Measurements from ENCODE around the gene KMO. TPM values are rescaled to one million over a fixed set of nuclear protein-coding genes. Genes with fewer than 3 reads are reported as not detected.

Gene KMO
- total RNA-seq, 2 experiments from 2014 or later: 0.42 TPM; not detected in 1

DNA sequence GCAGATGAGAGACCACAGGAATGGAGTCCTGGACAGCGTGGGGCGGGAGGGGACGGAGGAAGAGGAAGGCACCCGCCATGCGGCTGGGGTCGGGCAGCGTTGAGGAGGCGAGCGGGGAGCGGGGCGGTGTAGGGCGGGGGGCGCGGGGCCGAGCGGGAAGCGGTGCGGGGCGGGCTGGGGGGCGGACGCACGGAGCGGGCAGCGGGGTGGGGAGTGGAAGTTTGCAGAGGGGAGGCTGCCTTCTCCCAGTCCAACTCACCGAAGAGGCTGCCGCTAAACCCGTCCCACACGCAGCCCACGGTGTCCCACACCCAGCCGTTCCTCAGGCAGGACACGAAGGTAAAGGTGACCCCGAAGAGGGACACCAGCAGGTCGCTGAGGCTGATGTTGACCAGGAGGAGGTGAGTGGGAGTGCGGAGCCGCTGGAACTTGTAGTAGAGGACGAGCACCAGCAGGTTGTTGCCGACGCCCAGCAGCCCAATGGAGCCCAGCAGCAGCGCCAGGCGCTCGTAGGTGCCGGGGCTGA, 107.5 kb downstream of the KMO start:
- POLR2A ChIA-PET: interaction anchor here (1.2 kb wide), 1 partner anchor 208 kb away, joined by 5 read pairs; the partner anchor contains the start of gene EXO1

DNA sequence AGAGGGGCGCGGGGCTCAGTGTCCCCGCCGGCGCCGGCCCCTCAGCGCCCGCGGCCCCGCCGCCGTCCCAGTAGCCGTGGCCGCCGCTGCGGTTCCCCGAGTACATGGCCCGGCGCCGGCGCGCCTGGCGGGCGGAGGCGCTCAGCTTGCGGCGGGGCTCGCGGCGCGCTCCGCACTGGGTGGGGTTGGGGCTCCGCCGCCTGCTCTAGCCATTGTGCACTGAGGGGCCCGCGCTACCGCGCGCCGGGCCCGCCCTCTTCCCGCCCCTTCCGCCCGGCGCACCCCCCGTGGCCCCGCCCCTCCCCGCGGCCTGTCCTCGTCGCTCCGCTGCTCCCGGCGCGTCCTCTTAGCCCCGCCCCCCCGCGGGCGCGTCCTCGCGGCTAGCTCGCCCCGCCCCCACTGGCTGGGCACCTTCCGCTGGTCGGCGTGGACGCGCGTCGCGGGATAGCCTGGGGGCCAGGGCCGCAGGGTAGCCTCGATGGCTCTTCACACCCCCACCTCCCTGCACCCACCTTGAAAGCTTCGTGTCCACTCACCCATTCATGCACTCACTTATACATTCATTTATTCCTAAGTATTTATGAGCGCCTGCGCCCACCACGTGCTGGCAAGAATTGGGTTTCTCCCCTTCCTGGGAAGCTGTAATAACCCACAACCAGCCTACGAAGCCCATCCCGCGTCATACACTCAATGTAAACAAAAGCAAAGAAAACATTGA, 108.1 kb downstream of the KMO start, which contains the start of the genes CHML and OPN3:
TSS of gene CHML (minus strand) at position 221 of the 718 bp plus-strand sequence. CDS start 4,603 bp downstream, outside the sequence.
TSS of gene OPN3 (minus strand) at position 221 of the 718 bp plus-strand sequence. CDS start at position 106, 115 bp downstream.
- CTCF ChIA-PET: interaction anchor here (0.7 kb wide), 1 partner anchor 122 kb away, joined by 3 read pairs; no protein-coding TSS in a partner anchor
- POLR2A ChIA-PET: interaction anchor here (0.6 to 1.2 kb wide), 3 partner anchors 23 to 209 kb away, joined by 3 to 5 read pairs (median 3); partner anchors contain the start of gene EXO1

More for the DNA sequence above, 107.5 kb downstream of the KMO start:
- CTCF ChIA-PET: no interaction called here

GRCh38 chr1:241640867-241641622, 108.9 kb downstream of the KMO start:
- CTCF ChIA-PET: interaction anchor here (0.7 kb wide), 1 partner anchor 122 kb away, joined by 3 read pairs; no protein-coding TSS in a partner anchor
- POLR2A ChIA-PET: interaction anchor here (0.5 to 1.2 kb wide), 4 partner anchors 23 to 245 kb away, joined by 3 to 5 read pairs (median 4); partner anchors contain the start of gene EXO1

DNA sequence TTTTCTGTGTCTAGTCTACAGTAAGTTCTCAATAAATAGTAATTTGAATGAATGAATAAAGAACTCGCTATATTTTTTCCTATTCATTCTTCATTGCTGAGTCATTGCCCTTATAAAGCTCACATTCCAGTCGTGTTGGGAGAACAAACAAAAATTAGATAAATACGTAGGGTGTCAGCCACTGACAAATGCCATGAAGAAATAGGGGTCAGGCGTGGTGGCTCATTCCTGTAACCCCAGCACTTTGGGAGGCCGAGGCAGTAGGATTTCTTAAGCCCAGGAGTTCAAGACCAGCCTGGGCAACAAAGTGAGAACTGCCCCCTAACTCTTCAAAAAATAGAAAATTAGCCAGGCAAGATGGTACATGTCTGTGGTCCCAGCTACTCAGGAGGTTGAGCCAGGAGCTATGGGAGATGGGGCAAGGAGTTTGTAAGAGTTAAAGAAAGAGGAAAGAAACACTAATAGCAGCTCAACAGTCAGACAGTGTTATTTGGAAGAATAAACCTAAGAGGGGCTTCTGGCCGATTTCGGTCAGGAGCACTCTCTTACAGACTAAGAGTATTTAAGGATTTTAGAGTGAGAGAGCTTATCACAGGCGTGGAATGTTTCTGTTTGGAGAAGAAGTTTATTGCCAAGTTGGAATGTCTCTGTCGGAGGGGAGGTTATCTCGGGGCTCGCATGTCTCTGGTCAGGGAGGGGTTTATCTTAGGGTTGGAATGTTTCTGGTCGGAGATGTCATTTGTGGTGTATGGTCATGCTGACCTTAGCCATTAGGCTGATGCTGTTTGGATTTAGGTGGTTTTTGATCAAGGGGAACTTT, 109.8 kb downstream of the KMO start:
- POLR2A ChIA-PET: no interaction called here

GRCh38 chr1:241642593-241642944, 110.4 kb downstream of the KMO start:
- ChIA-PET POLR2A (no interaction called here), CTCF (no interaction called here)

More for the DNA sequence above, 109.8 kb downstream of the KMO start:
- CTCF ChIA-PET: no interaction called here

- ChIA-PET CTCF (interaction anchor here (0.6 kb wide), 1 partner anchor 1005 kb away, joined by 3 read pairs; no protein-coding TSS in a partner anchor), POLR2A (interaction anchor here (0.7 kb wide), 1 partner anchor 120 kb away, joined by 3 read pairs; no protein-coding TSS in a partner anchor)
Observed at GRCh38 chr1:241644259-241644658, 112.1 kb downstream of the KMO start.

GRCh38 chr1:241645199-241645598, 113.0 kb downstream of the KMO start:
- CTCF ChIA-PET: no interaction called here
- POLR2A ChIA-PET: no interaction called here

Other genes starting within 250 kb of the KMO start
- gene RGS7, start 175.2 kb upstream of the KMO start, total RNA-seq: not detected
- 10 to 100 TPM; 95.9 to 98.2 TPM for gene FH, start 12.6 kb upstream of the KMO start, total RNA-seq
- 10 to 100 TPM; 23.1 to 24.8 TPM for gene CHML, start 108.0 kb downstream of the KMO start, total RNA-seq
- 1 to 10 TPM; 6.9 to 8.2 TPM for gene OPN3, start 108.0 kb downstream of the KMO start, total RNA-seq
- gene WDR64, start 119.9 kb downstream of the KMO start, total RNA-seq: not detected

Data from activated CD8-positive, alpha-beta memory T cell treated with anti-CD3 and anti-CD28 coated beads for 36 hours (primary cell).